Stimulated activated memory B cell treated with anti-CD40 and anti-IgM and Interleukin-4, amounts not matched to agents 10 μg/mL and 1 μg/mL and 100 μg/mL, for 72 hours (primary cell): ENCODE results near the gene OR5A1.

Experiments used
- ATAC-seq: fragments of 150-1000 bp; cut with Tn5 transposase; 2 replicates; pipeline ENCODE4 v1.10.0; 2021
- H3K27ac Mint-ChIP-seq: one replicate; pipeline ENCODE4 v1.8.0; 2022; ENCODE audit warnings: mild to moderate bottlenecking, mixed read lengths
- H3K27me3 Mint-ChIP-seq: one replicate; pipeline ENCODE4 v1.8.0; 2022; ENCODE audit warnings: mixed read lengths
- H3K36me3 Mint-ChIP-seq: one replicate; pipeline ENCODE4 v1.8.0; 2022; ENCODE audit warnings: mixed read lengths
- H3K4me1 Mint-ChIP-seq: one replicate; pipeline ENCODE4 v1.8.0; 2022; ENCODE audit warnings: mixed read lengths
- H3K4me3 Mint-ChIP-seq: one replicate; pipeline ENCODE4 v1.8.0; 2022; ENCODE audit warnings: mild to moderate bottlenecking, moderate library complexity, mixed read lengths
- H3K9me3 Mint-ChIP-seq: one replicate; pipeline ENCODE4 v1.8.0; 2022; ENCODE audit warnings: mixed read lengths

Gene OR5A1

DNA sequence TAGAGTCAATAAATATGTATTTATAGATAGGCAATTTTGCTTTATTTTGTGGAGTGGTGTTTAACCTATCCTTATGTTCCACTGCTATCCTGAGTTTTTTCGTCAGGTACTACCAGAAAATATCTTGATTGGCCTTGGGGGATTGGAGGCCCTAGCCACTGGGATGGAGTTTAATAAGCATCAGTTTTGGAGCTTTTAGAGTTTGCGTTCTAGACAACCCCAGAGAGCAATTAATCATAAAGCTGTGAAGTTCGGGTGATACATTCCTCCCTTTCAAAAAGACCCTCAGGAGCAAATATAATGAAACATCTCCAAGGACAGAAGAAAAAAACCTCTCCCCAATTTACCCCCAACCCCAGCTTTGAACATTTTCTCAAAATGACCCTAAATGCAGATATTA lies at the start of gene OR5A1:
Gene OR5A1, plus strand, starts transcription at position 301 of the 400 bp plus-strand sequence. CDS start 6,700 bp downstream, outside the sequence.
- no peaks in the 10 kb centered on the region for H3K27me3 Mint-ChIP-seq
- H3K4me1 Mint-ChIP-seq: no peaks in the 10 kb centered on the region
- no peaks in the 10 kb centered on the region for H3K36me3 Mint-ChIP-seq
- no peak within 1 kb of the TSS for H3K4me3 Mint-ChIP-seq
- H3K27ac Mint-ChIP-seq: no peak within 1 kb of the TSS
- ATAC-seq: no peak
- no peaks in the 10 kb centered on the region for H3K9me3 Mint-ChIP-seq

DNA sequence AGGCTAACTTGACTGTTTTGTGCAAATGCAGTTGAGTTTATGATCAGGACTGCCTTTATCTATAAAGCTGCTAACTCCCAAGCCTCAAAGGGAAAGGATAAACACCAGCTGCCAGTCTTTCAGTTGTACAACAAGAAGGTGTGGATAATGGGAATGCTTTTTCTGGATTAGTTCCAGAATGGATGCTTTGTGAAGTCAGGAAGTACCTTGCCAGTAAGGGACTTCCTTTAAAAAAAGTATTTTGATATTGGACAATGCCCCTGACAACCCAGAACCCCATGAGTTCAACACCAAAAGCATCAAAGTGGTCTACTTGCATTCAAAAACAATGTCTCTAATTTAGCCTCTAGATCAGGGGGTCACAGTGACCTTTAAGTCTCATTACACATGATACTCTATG lies 42.1 kb upstream of the OR5A1 start:
- no peak overlapping the region for H3K27ac Mint-ChIP-seq
- no peaks in the 10 kb centered on the region for H3K36me3 Mint-ChIP-seq
- ATAC-seq: no peak
- no peaks in the 10 kb centered on the region for H3K4me1 Mint-ChIP-seq
- H3K27me3 Mint-ChIP-seq: no peaks in the 10 kb centered on the region
- H3K4me3 Mint-ChIP-seq: no peak overlapping the region
- no peaks in the 10 kb centered on the region for H3K9me3 Mint-ChIP-seq

DNA sequence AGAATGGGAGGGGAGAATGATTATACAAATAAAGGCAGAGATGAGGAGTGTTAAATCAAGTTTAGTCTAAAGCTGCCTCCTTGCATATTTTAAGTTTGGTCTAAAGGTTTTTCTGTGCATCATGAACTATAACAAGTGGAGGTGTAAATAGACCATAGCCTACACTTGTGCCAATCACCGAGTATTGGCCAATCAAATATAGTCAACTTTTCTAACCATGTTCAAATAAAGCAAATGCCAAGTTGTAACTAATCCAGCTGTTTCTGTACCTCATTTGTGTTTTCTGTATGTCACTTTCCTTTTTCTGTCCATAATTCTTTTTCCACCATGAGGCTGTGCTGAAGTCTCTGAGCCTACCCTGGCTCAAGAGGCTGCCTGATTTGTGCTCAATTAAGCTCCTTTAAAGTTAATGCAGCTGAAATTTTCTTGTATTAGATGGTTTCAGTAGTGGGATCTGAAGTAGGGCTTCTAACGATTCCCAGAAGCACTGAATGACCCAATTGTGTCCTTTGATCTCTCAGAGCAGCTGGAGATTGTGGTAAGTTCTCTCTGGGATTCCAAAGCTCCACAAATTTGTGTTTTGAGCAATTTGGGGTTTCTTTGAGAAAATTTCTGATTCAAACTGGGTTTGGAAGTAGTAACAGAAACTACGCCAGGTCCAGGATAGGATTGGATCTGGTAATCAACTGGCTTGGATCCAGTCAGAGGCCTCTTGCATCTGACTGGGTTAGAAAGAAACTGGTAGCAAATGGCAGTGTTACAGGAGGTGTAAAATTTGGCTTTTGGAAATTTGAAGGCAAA lies 35.6 kb upstream of the OR5A1 start:
- H3K36me3 Mint-ChIP-seq: peaks cover 7% of the 10 kb centered on the region
- H3K27ac Mint-ChIP-seq: no peak overlapping the region
- no peaks in the 10 kb centered on the region for H3K27me3 Mint-ChIP-seq
- no peaks in the 10 kb centered on the region for H3K4me1 Mint-ChIP-seq
- peaks cover 3% of the 10 kb centered on the region for H3K9me3 Mint-ChIP-seq
- no peak overlapping the region for H3K4me3 Mint-ChIP-seq
- ATAC-seq: no peak

- H3K4me1 Mint-ChIP-seq: no peaks in the 10 kb centered on the region
- H3K27me3 Mint-ChIP-seq: no peaks in the 10 kb centered on the region
- H3K4me3 Mint-ChIP-seq: no peak overlapping the region
- H3K27ac Mint-ChIP-seq: no peak overlapping the region
- H3K36me3 Mint-ChIP-seq: peaks cover 7% of the 10 kb centered on the region
- peaks cover 7% of the 10 kb centered on the region for H3K9me3 Mint-ChIP-seq
- ATAC-seq: no peak
These were observed 35.1 kb upstream of the OR5A1 start for GRCh38 chr11:59401262-59401552.

GRCh38 chr11:59403546-59403945 lies 32.7 kb upstream of the OR5A1 start:
- Mint-ChIP-seq H3K4me3 (no peak overlapping the region), H3K9me3 (peaks cover 7% of the 10 kb centered on the region), H3K4me1 (no peaks in the 10 kb centered on the region), H3K27ac (no peak overlapping the region), H3K27me3 (no peaks in the 10 kb centered on the region), H3K36me3 (peaks cover 7% of the 10 kb centered on the region)
- no peak for ATAC-seq

GRCh38 chr11:59413646-59414045 lies 22.6 kb upstream of the OR5A1 start:
- no peak overlapping the region for H3K27ac Mint-ChIP-seq
- H3K27me3 Mint-ChIP-seq: no peaks in the 10 kb centered on the region
- H3K4me3 Mint-ChIP-seq: no peak overlapping the region

GRCh38 chr11:59415111-59415510 lies 21.2 kb upstream of the OR5A1 start:
- Mint-ChIP-seq H3K4me1 (peaks cover 20% of the 10 kb centered on the region), H3K27me3 (no peaks in the 10 kb centered on the region), H3K27ac (no peak overlapping the region), H3K9me3 (peaks cover 6% of the 10 kb centered on the region), H3K36me3 (peaks cover 5% of the 10 kb centered on the region), H3K4me3 (no peak overlapping the region)
- ATAC-seq: no peak

More at GRCh38 chr11:59413646-59414045, 22.6 kb upstream of the OR5A1 start:
- peaks cover 6% of the 10 kb centered on the region for H3K9me3 Mint-ChIP-seq
- H3K36me3 Mint-ChIP-seq: peaks cover 6% of the 10 kb centered on the region
- no peak for ATAC-seq
- peaks cover 20% of the 10 kb centered on the region for H3K4me1 Mint-ChIP-seq

- Mint-ChIP-seq H3K27me3 (no peaks in the 10 kb centered on the region), H3K4me3 (no peak overlapping the region), H3K27ac (peak overlapping the region; percentile 4), H3K9me3 (peaks cover 3% of the 10 kb centered on the region), H3K36me3 (no peaks in the 10 kb centered on the region), H3K4me1 (peaks cover 20% of the 10 kb centered on the region)
- no peak for ATAC-seq
These were observed 19.7 kb upstream of the OR5A1 start for GRCh38 chr11:59416613-59417012.

DNA sequence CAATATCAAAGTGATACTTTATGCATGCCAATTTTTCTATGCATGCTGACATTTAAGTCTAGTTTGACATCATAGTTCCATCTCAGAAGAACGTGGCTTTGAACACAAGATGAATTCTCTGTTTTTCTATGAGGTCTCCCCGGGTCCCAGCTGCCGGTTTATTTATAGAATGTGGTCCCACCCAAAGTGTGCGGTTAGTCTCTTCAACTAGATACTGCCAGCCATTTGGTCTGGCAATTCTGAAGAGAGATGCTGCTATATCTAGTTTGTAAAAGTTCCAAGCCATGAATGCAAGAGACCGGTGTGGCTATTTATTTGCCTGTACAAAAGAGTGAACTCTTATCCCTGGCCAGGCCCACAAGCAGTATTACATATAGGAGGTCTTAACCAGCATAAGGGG lies 19.2 kb upstream of the OR5A1 start:
- H3K27ac Mint-ChIP-seq: peak overlapping the region; percentile 4
- peaks cover 3% of the 10 kb centered on the region for H3K9me3 Mint-ChIP-seq
- H3K27me3 Mint-ChIP-seq: no peaks in the 10 kb centered on the region
- H3K36me3 Mint-ChIP-seq: no peaks in the 10 kb centered on the region
- peaks cover 20% of the 10 kb centered on the region for H3K4me1 Mint-ChIP-seq
- ATAC-seq: no peak
- no peak overlapping the region for H3K4me3 Mint-ChIP-seq

DNA sequence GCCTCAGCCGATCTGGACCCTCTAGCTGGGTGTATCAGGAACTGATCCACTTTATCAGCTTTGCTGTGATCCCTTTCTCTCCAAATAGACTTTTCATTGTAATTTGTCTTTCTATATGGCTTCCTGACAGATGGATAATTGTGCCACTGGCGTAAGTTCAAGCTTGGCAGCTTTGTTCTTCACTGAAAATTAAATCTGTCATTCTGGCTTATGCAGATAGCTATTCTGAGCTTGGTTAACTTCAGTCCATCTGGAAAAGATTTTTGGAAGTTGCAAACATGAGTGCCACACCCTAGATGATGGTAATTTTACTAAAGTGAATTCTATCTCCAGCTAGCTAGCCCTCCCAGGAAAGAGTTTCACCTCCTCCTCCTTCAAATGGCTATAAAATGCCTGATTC lies 18.1 kb upstream of the OR5A1 start:
- no peak overlapping the region for H3K4me3 Mint-ChIP-seq
- H3K9me3 Mint-ChIP-seq: peaks cover 3% of the 10 kb centered on the region
- H3K4me1 Mint-ChIP-seq: peaks cover 20% of the 10 kb centered on the region
- no peak for ATAC-seq
- H3K27me3 Mint-ChIP-seq: no peaks in the 10 kb centered on the region
- H3K36me3 Mint-ChIP-seq: no peaks in the 10 kb centered on the region
- H3K27ac Mint-ChIP-seq: no peak overlapping the region

- ATAC-seq: no peak
- Mint-ChIP-seq H3K36me3 (no peaks in the 10 kb centered on the region), H3K9me3 (no peaks in the 10 kb centered on the region), H3K4me1 (no peaks in the 10 kb centered on the region), H3K27me3 (no peaks in the 10 kb centered on the region), H3K4me3 (no peak overlapping the region), H3K27ac (no peak overlapping the region)
These were observed 12.4 kb upstream of the OR5A1 start for GRCh38 chr11:59423835-59424234.

DNA sequence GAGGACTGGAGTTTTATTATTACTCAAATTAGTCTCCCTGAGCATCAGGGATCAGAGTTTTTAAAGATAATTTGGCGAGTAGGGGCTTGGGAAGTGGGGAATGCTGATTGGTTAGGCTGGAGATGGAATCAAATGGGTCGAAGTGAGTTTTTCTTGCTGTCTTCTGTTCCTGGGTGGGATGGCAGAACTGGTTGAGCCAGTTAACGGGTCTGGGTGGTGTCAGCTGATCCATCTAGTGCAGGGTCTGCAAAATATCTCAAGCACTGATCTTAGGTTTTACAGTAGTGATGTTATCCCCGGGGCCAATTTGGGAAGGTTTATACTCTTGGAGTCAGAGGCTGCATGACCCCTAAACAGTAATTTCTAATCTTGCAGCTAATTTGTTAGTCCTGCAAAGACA lies 11.1 kb upstream of the OR5A1 start:
- Mint-ChIP-seq H3K27me3 (no peaks in the 10 kb centered on the region), H3K27ac (no peak overlapping the region), H3K9me3 (no peaks in the 10 kb centered on the region), H3K4me3 (no peak overlapping the region), H3K36me3 (no peaks in the 10 kb centered on the region), H3K4me1 (no peaks in the 10 kb centered on the region)
- no peak for ATAC-seq

- no peaks in the 10 kb centered on the region for H3K4me1 Mint-ChIP-seq
- no peaks in the 10 kb centered on the region for H3K36me3 Mint-ChIP-seq
- no peak within 1 kb of the TSS for H3K27ac Mint-ChIP-seq
- no peaks in the 10 kb centered on the region for H3K27me3 Mint-ChIP-seq
- H3K4me3 Mint-ChIP-seq: no peak within 1 kb of the TSS
- no peak for ATAC-seq
- no peaks in the 10 kb centered on the region for H3K9me3 Mint-ChIP-seq
These were observed 9.8 kb upstream of the OR5A1 start, which contains the start of gene OR5A2 for GRCh38 chr11:59426361-59427067. OR5A2 (minus strand) TSS chr11:59426413; CDS start chr11:59422953, 3,460 bp downstream.

- ATAC-seq: no peak
- no peak overlapping the region for H3K27ac Mint-ChIP-seq
- H3K27me3 Mint-ChIP-seq: no peaks in the 10 kb centered on the region
- H3K4me1 Mint-ChIP-seq: no peaks in the 10 kb centered on the region
- H3K36me3 Mint-ChIP-seq: no peaks in the 10 kb centered on the region
- H3K4me3 Mint-ChIP-seq: no peak overlapping the region
- H3K9me3 Mint-ChIP-seq: no peaks in the 10 kb centered on the region
These were observed 9.2 kb upstream of the OR5A1 start for GRCh38 chr11:59427068-59427382.

- H3K27ac Mint-ChIP-seq: no peak overlapping the region
These were observed 6.2 kb upstream of the OR5A1 start for GRCh38 chr11:59429924-59430516.

DNA sequence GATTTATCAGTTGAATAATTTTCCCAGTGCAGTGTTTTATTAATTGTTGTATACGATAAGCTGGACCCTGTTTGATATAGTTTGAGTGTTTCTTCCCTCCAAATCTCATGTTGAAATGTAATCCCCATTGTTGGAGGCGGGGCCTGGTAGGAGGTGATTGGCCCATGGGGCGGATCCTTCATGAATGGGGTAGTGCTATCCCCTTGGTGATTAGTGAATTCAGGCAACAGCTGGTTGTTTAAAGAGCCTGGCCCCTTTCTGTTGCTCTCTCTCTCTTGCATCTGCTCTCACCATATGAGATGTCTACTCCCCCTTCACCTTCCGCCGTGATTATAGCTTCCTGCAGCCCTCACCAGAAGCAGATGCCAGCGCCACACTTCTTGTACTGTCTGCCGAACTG lies 1.5 kb downstream of the OR5A1 start:
- no peaks in the 10 kb centered on the region for H3K36me3 Mint-ChIP-seq
- no peak for ATAC-seq
- no peaks in the 10 kb centered on the region for H3K9me3 Mint-ChIP-seq
- no peaks in the 10 kb centered on the region for H3K27me3 Mint-ChIP-seq
- no peaks in the 10 kb centered on the region for H3K4me1 Mint-ChIP-seq
- H3K4me3 Mint-ChIP-seq: no peak overlapping the region
- H3K27ac Mint-ChIP-seq: no peak overlapping the region

More at GRCh38 chr11:59429924-59430516, 6.2 kb upstream of the OR5A1 start:
- no peaks in the 10 kb centered on the region for H3K4me1 Mint-ChIP-seq
- H3K27me3 Mint-ChIP-seq: no peaks in the 10 kb centered on the region
- ATAC-seq: peak; percentile 79
- no peaks in the 10 kb centered on the region for H3K36me3 Mint-ChIP-seq
- H3K9me3 Mint-ChIP-seq: no peaks in the 10 kb centered on the region
- no peak overlapping the region for H3K4me3 Mint-ChIP-seq
